ENCODE data around the gene GOLPH3L. TPM values are rescaled to one million over a fixed set of nuclear protein-coding genes. Genes with fewer than 3 reads are reported as not detected.

The GOLPH3L gene
- total and polyA plus RNA-seq, 2 donors (not counting 1 experiment from before 2014, with no cell fraction given) = 7.4 to 25.3 TPM

- no peak for TF ChIP-seq EZH2 (IDR thresholded peaks at IDR 0.05; ENCODE audit: borderline replicate concordance, insufficient read depth, low read depth, low read length, poor library complexity, severe bottlenecking)
- TF ChIP-seq, protein P1, sequence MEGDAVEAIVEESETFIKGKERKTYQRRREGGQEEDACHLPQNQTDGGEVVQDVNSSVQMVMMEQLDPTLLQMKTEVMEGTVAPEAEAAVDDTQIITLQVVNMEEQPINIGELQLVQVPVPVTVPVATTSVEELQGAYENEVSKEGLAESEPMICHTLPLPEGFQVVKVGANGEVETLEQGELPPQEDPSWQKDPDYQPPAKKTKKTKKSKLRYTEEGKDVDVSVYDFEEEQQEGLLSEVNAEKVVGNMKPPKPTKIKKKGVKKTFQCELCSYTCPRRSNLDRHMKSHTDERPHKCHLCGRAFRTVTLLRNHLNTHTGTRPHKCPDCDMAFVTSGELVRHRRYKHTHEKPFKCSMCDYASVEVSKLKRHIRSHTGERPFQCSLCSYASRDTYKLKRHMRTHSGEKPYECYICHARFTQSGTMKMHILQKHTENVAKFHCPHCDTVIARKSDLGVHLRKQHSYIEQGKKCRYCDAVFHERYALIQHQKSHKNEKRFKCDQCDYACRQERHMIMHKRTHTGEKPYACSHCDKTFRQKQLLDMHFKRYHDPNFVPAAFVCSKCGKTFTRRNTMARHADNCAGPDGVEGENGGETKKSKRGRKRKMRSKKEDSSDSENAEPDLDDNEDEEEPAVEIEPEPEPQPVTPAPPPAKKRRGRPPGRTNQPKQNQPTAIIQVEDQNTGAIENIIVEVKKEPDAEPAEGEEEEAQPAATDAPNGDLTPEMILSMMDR (IDR thresholded peaks at IDR 0.05) = no peak
- DNase-seq (peak; percentile 99), ATAC-seq (ENCODE audit: low read depth) (peak; percentile 85)
- Mint-ChIP-seq H3K27me3 (no peaks in the 10 kb centered on the region), H3K9me3 (ENCODE audit: insufficient read depth) (no peaks in the 10 kb centered on the region), H3K4me1 (peaks cover 18% of the 10 kb centered on the region), H3K4me3 (no peak within 1 kb of the TSS), H3K27ac (no peak within 1 kb of the TSS)
- Histone ChIP-seq H3K79me2 (ENCODE audit: control insufficient read depth, insufficient read depth, low read length) (peaks cover 35% of the 10 kb centered on the region), H3K9ac (ENCODE audit: low read length) (peak within 1 kb of the TSS; percentile 84), H3K27me3 (replicated peaks in 1 of 4; ENCODE audit: control extremely low read depth in 1 of 4, control insufficient read depth in 3 of 4, insufficient read depth in 4 of 4, low read length in 3 of 4) (no peaks in the 10 kb centered on the region), H3K9me3 (ENCODE audit: control extremely low read depth in 1 of 3, control insufficient read depth in 2 of 3, insufficient read depth in 1 of 3, low read length in 2 of 3) (no peaks in the 10 kb centered on the region), H3K4me3 (ENCODE audit: control extremely low read depth in 1 of 5, extremely low read depth in 1 of 5, insufficient read depth in 1 of 5, low read depth in 2 of 5, low read length in 4 of 5) (peak within 1 kb of the TSS; percentile 74 to 93 (median 80)), H2AFZ (ENCODE audit: insufficient read depth, low read depth, low read length, poor library complexity, severe bottlenecking) (peak within 1 kb of the TSS; percentile 79), H3K4me2 (replicated peaks; ENCODE audit: low read depth, low read length, poor library complexity, severe bottlenecking) (peak within 1 kb of the TSS; percentile 77), H3K27ac (ENCODE audit: low read length in 2 of 2) (peak within 1 kb of the TSS; percentile 95 to 96), H4K20me1 (ENCODE audit: control insufficient read depth, insufficient read depth, low read length, poor library complexity, severe bottlenecking) (no peaks in the 10 kb centered on the region), H3K36me3 (replicated peaks in 1 of 2; ENCODE audit: control extremely low read depth in 1 of 2, control insufficient read depth in 1 of 2, extremely low read depth in 1 of 2, insufficient read depth in 2 of 2, low read length in 1 of 2) (peaks cover 3 to 32% of the 10 kb centered on the region in 2 experiments), H3K4me1 (ENCODE audit: control insufficient read depth in 2 of 2, insufficient read depth in 2 of 2, low read length in 2 of 2) (peaks cover 19 to 21% of the 10 kb centered on the region in 2 donors)
- POLR2A ChIA-PET = interaction anchor here (0.6 to 2.0 kb wide), 16 partner anchors 10 to 175 kb away, joined by 3 to 35 read pairs (median 6); partner anchors contain the start of genes FALEC, GOLPH3L and MCL1
- intact Hi-C loops (cut with micrococcal nuclease) = loop anchor here (1.0 to 5.0 kb wide), 10 partner anchors 18 to 348 kb away; partner anchors contain the start of genes CTSS, FALEC, GOLPH3L and MCL1
- CTCF ChIA-PET = interaction anchor here (0.8 to 23.2 kb wide), 8 partner anchors 10 to 377 kb away, joined by 3 to 661 read pairs (median 4); partner anchors contain the start of genes ADAMTSL4, GOLPH3L, MCL1 and MINDY1
- under 1% methylated on average over 33 of the region's 49 CpGs for WGBS (ENCODE audit: insufficient coverage)
Measured at GRCh38 chr1:150629115-150629928, 67.6 kb downstream of the GOLPH3L start, which contains the start of gene ENSA. Gene ENSA (minus strand): TSS chr1:150629612. CDS start chr1:150629470, 142 bp downstream.
